ENCODE data around the gene METTL9. TPM values are rescaled to one million over a fixed set of nuclear protein-coding genes. Genes with fewer than 3 reads are reported as not detected.
A peak's percentile ranks its signal among the peaks of the same experiment; 100 is the strongest.
"Not testable (repeated sequence)": the region's sequence is repeated elsewhere in the genome, so short reads cannot be mapped to it uniquely, and the experiment has no call there.

METTL9 gene
- total and polyA plus RNA-seq, 7 experiments from 2014 or later, result 68.4 to 128 (median 87.9) TPM

GRCh38 chr16:21564367-21564766 lies 35.0 kb upstream of the METTL9 start:
- H3K27ac Mint-ChIP-seq, result peak overlapping the region in 1 of 9 donors; percentile 89

GRCh38 chr16:21565507-21565860 lies 33.9 kb upstream of the METTL9 start:
- intact Hi-C loops (cut with micrococcal nuclease), result no loop called here
- no peak overlapping the region for H3K4me3 Mint-ChIP-seq
- Histone ChIP-seq H3K4me1 (ENCODE audit: control insufficient read depth in 2 of 2, insufficient read depth in 2 of 2, low read length in 2 of 2) (no peaks in the 10 kb centered on the region), H3K4me3 (ENCODE audit: low read length) (no peak overlapping the region), H3K36me3 (ENCODE audit: control insufficient read depth in 2 of 3, insufficient read depth in 3 of 3, low read length in 3 of 3) (no peaks in the 10 kb centered on the region), H3K27me3 (ENCODE audit: control insufficient read depth in 2 of 2, insufficient read depth in 2 of 2, low read length in 2 of 2) (no peaks in the 10 kb centered on the region), H3K27ac (ENCODE audit: low read depth, low read length) (no peak overlapping the region), H3K9me3 (ENCODE audit: control insufficient read depth in 2 of 3, low read length in 3 of 3) (no peaks in the 10 kb centered on the region)
- no peaks in the 10 kb centered on the region for H3K9me3 Mint-ChIP-seq
- no peak for ATAC-seq
- H3K36me3 Mint-ChIP-seq, result no peaks in the 10 kb centered on the region
- peaks cover 0 to 14% (median 4%) of the 10 kb centered on the region in 5 donors for H3K27me3 Mint-ChIP-seq
- ChIA-PET POLR2A (no interaction called here), CTCF (no interaction called here)
- H3K27ac Mint-ChIP-seq, result no peak overlapping the region
- no peak for DNase-seq
- peaks cover 0 to 2% (median 0%) of the 10 kb centered on the region in 7 donors for H3K4me1 Mint-ChIP-seq

More at GRCh38 chr16:21564367-21564766, 35.0 kb upstream of the METTL9 start:
- CTCF ChIA-PET; POLR2A ChIA-PET; H3K4me3 Mint-ChIP-seq; intact Hi-C loops (cut with micrococcal nuclease); DNase-seq; H3K4me1 Mint-ChIP-seq; H3K9me3 Mint-ChIP-seq; H3K36me3 ChIP-seq (ENCODE audit: control insufficient read depth in 2 of 3, insufficient read depth in 3 of 3, low read length in 3 of 3); H3K27ac ChIP-seq (ENCODE audit: low read depth, low read length); H3K4me3 ChIP-seq (ENCODE audit: low read length); H3K9me3 ChIP-seq (ENCODE audit: control insufficient read depth in 2 of 3, low read length in 3 of 3); H3K4me1 ChIP-seq (ENCODE audit: control insufficient read depth in 2 of 2, insufficient read depth in 2 of 2, low read length in 2 of 2); H3K27me3 ChIP-seq (ENCODE audit: control insufficient read depth in 2 of 2, insufficient read depth in 2 of 2, low read length in 2 of 2); ATAC-seq; H3K36me3 Mint-ChIP-seq: not testable (repeated sequence)
- H3K27me3 Mint-ChIP-seq, result peaks cover 0 to 12% (median 2%) of the 10 kb centered on the region in 5 donors

GRCh38 chr16:21565861-21566669 lies 33.3 kb upstream of the METTL9 start:
- H3K36me3 Mint-ChIP-seq, result no peaks in the 10 kb centered on the region
- DNase-seq (no peak), ATAC-seq (peak; percentile 40)
- Histone ChIP-seq H3K36me3 (ENCODE audit: control insufficient read depth in 2 of 3, insufficient read depth in 3 of 3, low read length in 3 of 3) (no peaks in the 10 kb centered on the region), H3K4me1 (ENCODE audit: control insufficient read depth in 2 of 2, insufficient read depth in 2 of 2, low read length in 2 of 2) (no peaks in the 10 kb centered on the region), H3K9me3 (ENCODE audit: control insufficient read depth in 2 of 3, low read length in 3 of 3) (no peaks in the 10 kb centered on the region), H3K27me3 (ENCODE audit: control insufficient read depth in 2 of 2, insufficient read depth in 2 of 2, low read length in 2 of 2) (no peaks in the 10 kb centered on the region), H3K27ac (ENCODE audit: low read depth, low read length) (no peak overlapping the region), H3K4me3 (ENCODE audit: low read length) (no peak overlapping the region)
- intact Hi-C loops (cut with micrococcal nuclease), result no loop called here
- H3K27me3 Mint-ChIP-seq, result peaks cover 0 to 15% (median 6%) of the 10 kb centered on the region in 5 donors
- H3K27ac Mint-ChIP-seq, result no peak overlapping the region
- ChIA-PET POLR2A (no interaction called here), CTCF (interaction anchor here (0.6 kb wide), 1 partner anchor 18 kb away, joined by 4 read pairs; no protein-coding TSS in a partner anchor)
- no peak overlapping the region for H3K4me3 Mint-ChIP-seq
- H3K4me1 Mint-ChIP-seq, result peaks cover 0 to 2% (median 0%) of the 10 kb centered on the region in 7 donors
- no peaks in the 10 kb centered on the region for H3K9me3 Mint-ChIP-seq

- no peaks in the 10 kb centered on the region for H3K4me1 ChIP-seq (ENCODE audit: control insufficient read depth in 2 of 2, insufficient read depth in 2 of 2, low read length in 2 of 2)
- DNase-seq (no peak), ATAC-seq (no peak)
- H3K36me3 ChIP-seq (ENCODE audit: control insufficient read depth in 2 of 3, insufficient read depth in 3 of 3, low read length in 3 of 3), result no peaks in the 10 kb centered on the region
- POLR2A ChIA-PET, result interaction anchor here (1.0 kb wide), 1 partner anchor 86 kb away, joined by 3 read pairs; the partner anchor contains the start of gene IGSF6
- intact Hi-C loops (cut with micrococcal nuclease), result no loop called here
- Mint-ChIP-seq H3K4me1 (peaks cover 0 to 2% (median 0%) of the 10 kb centered on the region in 7 donors), H3K9me3 (no peaks in the 10 kb centered on the region), H3K27ac (no peak overlapping the region), H3K36me3 (no peaks in the 10 kb centered on the region), H3K27me3 (peaks cover 0 to 21% (median 9%) of the 10 kb centered on the region in 5 donors), H3K4me3 (no peak overlapping the region)
- H3K4me3 ChIP-seq (ENCODE audit: low read length), result no peak overlapping the region
- CTCF ChIA-PET, result interaction anchor here (0.6 kb wide), 2 partner anchors 11 to 19 kb away, joined by 3 to 4 read pairs; no protein-coding TSS in a partner anchor
- H3K27ac ChIP-seq (ENCODE audit: low read depth, low read length), result no peak overlapping the region
- no peaks in the 10 kb centered on the region for H3K9me3 ChIP-seq (ENCODE audit: control insufficient read depth in 2 of 3, low read length in 3 of 3)
- no peaks in the 10 kb centered on the region for H3K27me3 ChIP-seq (ENCODE audit: control insufficient read depth in 2 of 2, insufficient read depth in 2 of 2, low read length in 2 of 2)
Measured at GRCh38 chr16:21566891-21567414, 32.4 kb upstream of the METTL9 start.

GRCh38 chr16:21567496-21567895 lies 31.9 kb upstream of the METTL9 start:
- H3K4me3 Mint-ChIP-seq; H3K4me3 ChIP-seq (ENCODE audit: low read length); intact Hi-C loops (cut with micrococcal nuclease); H3K27ac Mint-ChIP-seq; H3K9me3 ChIP-seq (ENCODE audit: control insufficient read depth in 2 of 3, low read length in 3 of 3); ATAC-seq; H3K36me3 ChIP-seq (ENCODE audit: control insufficient read depth in 2 of 3, insufficient read depth in 3 of 3, low read length in 3 of 3); H3K4me1 Mint-ChIP-seq; DNase-seq; H3K27ac ChIP-seq (ENCODE audit: low read depth, low read length); H3K27me3 ChIP-seq (ENCODE audit: control insufficient read depth in 2 of 2, insufficient read depth in 2 of 2, low read length in 2 of 2); H3K9me3 Mint-ChIP-seq; H3K36me3 Mint-ChIP-seq; H3K4me1 ChIP-seq (ENCODE audit: control insufficient read depth in 2 of 2, insufficient read depth in 2 of 2, low read length in 2 of 2): not testable (repeated sequence)
- ChIA-PET POLR2A (interaction anchor here (1.0 kb wide), 1 partner anchor 85 kb away, joined by 3 read pairs; the partner anchor contains the start of gene IGSF6), CTCF (interaction anchor here (0.5 to 0.6 kb wide), 2 partner anchors 12 to 625 kb away, joined by 3 to 5 read pairs; no protein-coding TSS in a partner anchor)
- H3K27me3 Mint-ChIP-seq, result peaks cover 0 to 22% (median 9%) of the 10 kb centered on the region in 5 donors

- Mint-ChIP-seq H3K27me3 (peaks cover 0 to 22% (median 9%) of the 10 kb centered on the region in 5 donors), H3K36me3 (no peaks in the 10 kb centered on the region), H3K4me3 (no peak overlapping the region), H3K4me1 (peaks cover 0 to 2% (median 0%) of the 10 kb centered on the region in 7 donors), H3K27ac (no peak overlapping the region), H3K9me3 (no peaks in the 10 kb centered on the region)
- Histone ChIP-seq H3K27ac (ENCODE audit: low read depth, low read length) (no peak overlapping the region), H3K4me1 (ENCODE audit: control insufficient read depth in 2 of 2, insufficient read depth in 2 of 2, low read length in 2 of 2) (no peaks in the 10 kb centered on the region), H3K27me3 (ENCODE audit: control insufficient read depth in 2 of 2, insufficient read depth in 2 of 2, low read length in 2 of 2) (no peaks in the 10 kb centered on the region), H3K4me3 (ENCODE audit: low read length) (no peak overlapping the region), H3K36me3 (ENCODE audit: control insufficient read depth in 2 of 3, insufficient read depth in 3 of 3, low read length in 3 of 3) (no peaks in the 10 kb centered on the region), H3K9me3 (ENCODE audit: control insufficient read depth in 2 of 3, low read length in 3 of 3) (no peaks in the 10 kb centered on the region)
- ATAC-seq (no peak), DNase-seq (no peak)
- CTCF ChIA-PET, result interaction anchor here (0.6 kb wide), 1 partner anchor 436 kb away, joined by 4 read pairs; no protein-coding TSS in a partner anchor
- intact Hi-C loops (cut with micrococcal nuclease), result no loop called here
- POLR2A ChIA-PET, result no interaction called here
Measured at GRCh38 chr16:21568502-21569189, 30.7 kb upstream of the METTL9 start.
